Measurements from ENCODE around the gene B4GALNT2.

Gene B4GALNT2

DNA sequence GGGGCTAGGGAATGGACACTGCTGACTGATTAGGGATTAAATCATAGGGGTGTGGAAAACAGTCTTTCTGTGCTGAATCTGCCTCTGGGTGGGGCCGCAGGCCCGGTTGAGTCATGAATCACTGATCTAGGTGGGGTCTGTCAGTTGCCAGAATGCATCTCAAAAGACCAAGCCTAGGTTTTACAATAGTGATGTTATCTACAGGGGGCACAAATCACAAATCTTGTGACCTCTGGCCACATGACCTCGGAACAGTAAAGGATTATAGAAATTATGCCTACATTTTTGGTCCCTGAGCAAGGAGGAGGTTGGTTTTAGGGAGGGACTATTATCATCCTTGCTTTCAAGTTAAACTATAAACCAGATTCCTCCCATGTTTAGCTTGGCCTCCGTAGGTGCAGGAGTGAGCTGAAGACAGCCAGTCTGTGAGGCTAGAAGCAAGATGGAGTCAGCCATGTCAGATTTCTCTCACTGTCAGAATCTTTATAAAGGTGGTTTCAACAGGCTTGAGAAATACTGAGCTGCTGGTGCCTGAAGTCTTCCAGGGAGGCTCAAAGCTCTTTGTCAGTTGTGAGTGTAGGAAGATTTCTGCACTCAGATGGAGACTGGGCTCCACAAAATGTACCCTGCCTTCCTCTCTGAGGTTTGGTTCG lies 64.9 kb downstream of the B4GALNT2 start:
- in situ Hi-C loops (cut with MboI; ENCODE audit: low sequenced_read_pairs, unreplicated experiment): no loop called here
- TF ChIP-seq, protein P1, sequence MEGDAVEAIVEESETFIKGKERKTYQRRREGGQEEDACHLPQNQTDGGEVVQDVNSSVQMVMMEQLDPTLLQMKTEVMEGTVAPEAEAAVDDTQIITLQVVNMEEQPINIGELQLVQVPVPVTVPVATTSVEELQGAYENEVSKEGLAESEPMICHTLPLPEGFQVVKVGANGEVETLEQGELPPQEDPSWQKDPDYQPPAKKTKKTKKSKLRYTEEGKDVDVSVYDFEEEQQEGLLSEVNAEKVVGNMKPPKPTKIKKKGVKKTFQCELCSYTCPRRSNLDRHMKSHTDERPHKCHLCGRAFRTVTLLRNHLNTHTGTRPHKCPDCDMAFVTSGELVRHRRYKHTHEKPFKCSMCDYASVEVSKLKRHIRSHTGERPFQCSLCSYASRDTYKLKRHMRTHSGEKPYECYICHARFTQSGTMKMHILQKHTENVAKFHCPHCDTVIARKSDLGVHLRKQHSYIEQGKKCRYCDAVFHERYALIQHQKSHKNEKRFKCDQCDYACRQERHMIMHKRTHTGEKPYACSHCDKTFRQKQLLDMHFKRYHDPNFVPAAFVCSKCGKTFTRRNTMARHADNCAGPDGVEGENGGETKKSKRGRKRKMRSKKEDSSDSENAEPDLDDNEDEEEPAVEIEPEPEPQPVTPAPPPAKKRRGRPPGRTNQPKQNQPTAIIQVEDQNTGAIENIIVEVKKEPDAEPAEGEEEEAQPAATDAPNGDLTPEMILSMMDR (IDR thresholded peaks at IDR 0.05; ENCODE audit: borderline replicate concordance, control extremely low read depth, extremely low read depth, insufficient read depth, missing control alignments): no peak
- DNase-seq (ENCODE audit: low spot score): no peak

DNA sequence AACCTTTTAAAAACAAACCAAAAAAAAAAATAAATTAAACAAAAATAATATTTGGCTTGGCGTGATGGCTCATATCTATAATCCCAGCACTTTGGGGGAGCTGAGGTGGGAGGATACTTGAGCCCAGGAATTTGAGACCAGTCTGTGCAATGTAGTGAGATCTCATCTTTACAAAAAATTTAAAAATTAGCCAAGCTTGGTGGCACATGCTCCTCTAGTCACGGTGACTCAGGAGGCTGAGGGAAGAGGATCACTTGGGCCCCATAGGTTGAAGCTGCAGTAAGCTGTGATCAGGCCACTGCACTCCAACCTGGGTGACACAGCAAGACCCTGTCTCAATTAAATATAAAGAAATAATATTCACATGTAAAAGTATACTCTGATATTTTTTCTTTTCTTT lies 65.6 kb downstream of the B4GALNT2 start:
- in situ Hi-C loops (cut with MboI; ENCODE audit: low sequenced_read_pairs, unreplicated experiment): no loop called here
- DNase-seq (ENCODE audit: low spot score): no peak
- TF ChIP-seq, protein P1 (IDR thresholded peaks at IDR 0.05; ENCODE audit: borderline replicate concordance, control extremely low read depth, extremely low read depth, insufficient read depth, missing control alignments): no peak

DNA sequence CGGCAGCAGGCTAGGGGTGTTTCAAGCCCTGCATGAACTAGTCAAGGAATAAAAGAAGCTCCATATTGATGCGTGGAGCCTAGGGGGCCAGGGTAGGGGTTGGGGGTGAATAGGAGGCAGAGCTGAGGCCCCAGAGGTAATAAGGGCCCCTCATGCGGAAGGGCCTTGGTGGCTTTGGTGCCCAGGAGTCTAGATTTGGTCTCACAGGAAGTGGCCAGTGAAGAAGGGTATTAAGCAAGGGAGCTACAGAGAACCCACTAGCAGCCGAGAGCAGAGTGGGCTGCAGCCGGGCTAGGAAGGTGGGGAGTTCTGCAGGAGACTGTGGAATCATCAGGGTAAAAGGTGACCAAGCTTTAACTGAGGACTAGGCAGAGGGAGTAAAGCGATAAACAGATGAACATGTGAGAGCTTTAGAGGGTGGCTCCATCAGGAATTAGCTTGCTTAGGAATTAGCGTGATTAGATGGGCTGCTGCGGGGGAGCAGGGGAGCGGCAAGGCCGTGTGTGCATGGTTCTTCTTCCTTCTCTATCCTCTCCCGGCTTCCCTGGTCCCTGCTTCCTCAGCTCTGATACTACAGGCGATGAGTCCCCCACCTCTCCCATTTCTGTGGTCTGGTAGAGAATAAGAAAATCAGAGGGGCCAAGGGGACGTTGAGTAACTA lies 68.0 kb downstream of the B4GALNT2 start:
- TF ChIP-seq, protein P1 (IDR thresholded peaks at IDR 0.05; ENCODE audit: borderline replicate concordance, control extremely low read depth, extremely low read depth, insufficient read depth, missing control alignments): no peak
- no peak for DNase-seq (ENCODE audit: low spot score)
- in situ Hi-C loops (cut with MboI; ENCODE audit: low sequenced_read_pairs, unreplicated experiment): no loop called here

GRCh38 chr17:49201481-49201927 lies 68.9 kb downstream of the B4GALNT2 start:
- DNase-seq (ENCODE audit: low spot score): no peak
- TF ChIP-seq, protein P1 (IDR thresholded peaks at IDR 0.05; ENCODE audit: borderline replicate concordance, control extremely low read depth, extremely low read depth, insufficient read depth, missing control alignments): no peak
- in situ Hi-C loops (cut with MboI; ENCODE audit: low sequenced_read_pairs, unreplicated experiment): no loop called here

DNA sequence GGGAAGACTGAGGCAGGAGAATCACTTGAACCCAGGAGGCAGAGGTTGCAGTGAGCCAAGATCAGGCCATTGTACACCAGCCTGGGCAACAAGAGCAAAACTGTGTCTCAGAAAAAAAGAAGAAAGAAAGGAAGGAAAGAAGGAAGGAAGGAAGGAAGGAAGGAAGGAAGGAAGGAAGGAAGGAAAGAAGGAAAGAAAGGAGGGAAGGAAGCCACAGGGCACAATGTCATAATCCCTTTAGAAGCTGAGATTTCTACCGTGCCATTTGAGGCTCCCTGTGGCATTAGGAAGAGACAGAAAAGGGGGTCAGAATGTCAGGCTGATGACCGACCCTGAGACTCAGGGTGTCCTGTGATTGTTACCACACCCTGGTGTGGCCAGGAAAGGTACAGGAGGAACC lies 71.2 kb downstream of the B4GALNT2 start:
- TF ChIP-seq, protein P1 (IDR thresholded peaks at IDR 0.05; ENCODE audit: borderline replicate concordance, control extremely low read depth, extremely low read depth, insufficient read depth, missing control alignments): no peak
- no peak for DNase-seq (ENCODE audit: low spot score)
- in situ Hi-C loops (cut with MboI; ENCODE audit: low sequenced_read_pairs, unreplicated experiment): no loop called here

- no peak for DNase-seq (ENCODE audit: low spot score)
- in situ Hi-C loops (cut with MboI; ENCODE audit: low sequenced_read_pairs, unreplicated experiment): no loop called here
- TF ChIP-seq, protein P1 (IDR thresholded peaks at IDR 0.05; ENCODE audit: borderline replicate concordance, control extremely low read depth, extremely low read depth, insufficient read depth, missing control alignments): no peak
Observed at GRCh38 chr17:49204516-49204915, 71.9 kb downstream of the B4GALNT2 start.

Measured in GM13976 (cell line).